CD14-positive monocyte (primary cell): Measurements from ENCODE around the gene EPYC. TPM values are rescaled to one million over a fixed set of nuclear protein-coding genes. Genes with fewer than 3 reads are reported as not detected.

Source experiments
- DNase-seq, 3 donors: peaks; one replicate each; pipeline ENCODE4 v3.0.0-alpha.2; 2011 to 2022
- H2AFZ ChIP-seq: 2 replicates; pipeline ENCODE4 v1.6.0; 2012; ENCODE audit warnings: mild to moderate bottlenecking, low read depth, low read length, inconsistent platforms; ENCODE audit not compliant: insufficient read depth, poor library complexity, severe bottlenecking
- H3K27ac ChIP-seq, 2 donors: 1 replicate in 1 of 2; 2 replicates in 1 of 2; pipeline ENCODE4 v1.5.1; 2012 to 2013; ENCODE audit warnings: low read length in 2 of 2, control low read depth in 1 of 2, inconsistent platforms in 1 of 2, low read depth in 1 of 2, mild to moderate bottlenecking in 1 of 2
- H3K27me3 ChIP-seq, 2 donors: one replicate each; pipeline versions ENCODE4 v1.6.0 to v1.6.1; 2011 to 2013; ENCODE audit warnings: low read length in 2 of 2; ENCODE audit not compliant: control insufficient read depth in 2 of 2, insufficient read depth in 2 of 2
- H3K36me3 ChIP-seq, 2 donors: replicated peaks in 1 of 2; 1 replicate in 1 of 2; 2 replicates in 1 of 2; pipeline versions ENCODE4 v1.5.1 to v1.6.1; 2012 to 2013; ENCODE audit warnings: low read length in 2 of 2, control low read depth in 1 of 2, inconsistent platforms in 1 of 2, mild to moderate bottlenecking in 1 of 2; ENCODE audit not compliant: insufficient read depth in 2 of 2, control insufficient read depth in 1 of 2
- H3K4me1 ChIP-seq, 2 donors: 1 replicate in 1 of 2; 2 replicates in 1 of 2; pipeline versions ENCODE4 v1.5.1 to v1.6.1; 2012 to 2013; ENCODE audit warnings: low read length in 2 of 2, control low read depth in 1 of 2, inconsistent platforms in 1 of 2, mild to moderate bottlenecking in 1 of 2, moderate library complexity in 1 of 2; ENCODE audit not compliant: insufficient read depth in 2 of 2, control insufficient read depth in 1 of 2
- H3K4me2 ChIP-seq: replicated peaks from 2 replicates; pipeline ENCODE3; 2012; ENCODE audit warnings: low read length, moderate library complexity, mild to moderate bottlenecking; ENCODE audit not compliant: poor library complexity, severe bottlenecking; ENCODE audit errors: extremely low read depth
- H3K4me3 ChIP-seq, 3 experiments: fragments of 200-600 bp in 1 of 3; sonication (generic) in 1 of 3; replicated peaks in 1 of 3; 1 replicate in 2 of 3; 2 replicates in 1 of 3; pipeline ENCODE4 v1.5.1; 2011 to 2013; ENCODE audit warnings: low read length in 3 of 3, mild to moderate bottlenecking in 3 of 3, control low read depth in 2 of 3, low read depth in 2 of 3, inconsistent platforms in 1 of 3, moderate library complexity in 1 of 3
- H3K79me2 ChIP-seq: 2 replicates; pipeline ENCODE4 v1.6.0; 2012; ENCODE audit warnings: mild to moderate bottlenecking, control low read depth, inconsistent platforms, low read length, moderate library complexity; ENCODE audit not compliant: insufficient read depth
- H3K9ac ChIP-seq: 2 replicates; pipeline ENCODE4 v1.6.0; 2017; ENCODE audit warnings: low read length, mild to moderate bottlenecking; ENCODE audit not compliant: insufficient read depth, poor library complexity, severe bottlenecking
- H3K9me3 ChIP-seq, 2 donors: replicated peaks in 1 of 2; 1 replicate in 1 of 2; 2 replicates in 1 of 2; pipeline versions ENCODE4 v1.5.1 to v1.6.1; 2012 to 2013; ENCODE audit warnings: low read length in 2 of 2, control low read depth in 1 of 2; ENCODE audit not compliant: control insufficient read depth in 1 of 2, insufficient read depth in 1 of 2
- H4K20me1 ChIP-seq: 2 replicates; pipeline ENCODE4 v1.6.0; 2012; ENCODE audit warnings: mild to moderate bottlenecking, low read length, control low read depth, moderate library complexity; ENCODE audit not compliant: insufficient read depth
- H3K27ac Mint-ChIP-seq, 7 donors: one replicate each; pipeline ENCODE4 v1.8.0; 2020; ENCODE audit warnings: mild to moderate bottlenecking in 7 of 7, mixed read lengths in 7 of 7, moderate library complexity in 6 of 7, inconsistent platforms in 2 of 7
- H3K27me3 Mint-ChIP-seq, 3 donors: one replicate each; pipeline ENCODE4 v1.8.0; 2021 to 2022; ENCODE audit warnings: low read depth in 3 of 3, mild to moderate bottlenecking in 3 of 3, mixed read lengths in 3 of 3, moderate library complexity in 3 of 3, inconsistent platforms in 1 of 3
- H3K36me3 Mint-ChIP-seq, 2 donors: one replicate each; pipeline ENCODE4 v1.8.0; 2020; ENCODE audit warnings: mixed read lengths in 2 of 2, inconsistent platforms in 1 of 2, mild to moderate bottlenecking in 1 of 2
- H3K4me1 Mint-ChIP-seq: one replicate; pipeline ENCODE4 v1.8.0; 2020; ENCODE audit warnings: mild to moderate bottlenecking, mixed read lengths
- H3K4me3 Mint-ChIP-seq, 2 donors: one replicate each; pipeline ENCODE4 v1.8.0; 2020; ENCODE audit warnings: mild to moderate bottlenecking in 2 of 2, mixed read lengths in 2 of 2, moderate library complexity in 1 of 2
- H3K9me3 Mint-ChIP-seq, 7 donors: one replicate each; pipeline ENCODE4 v1.8.0; 2020 to 2022; ENCODE audit warnings: mixed read lengths in 7 of 7, mild to moderate bottlenecking in 6 of 7, moderate library complexity in 6 of 7, inconsistent platforms in 2 of 7
- WGBS: methylation state at CpG from one replicate; pipeline ENCODE4 v1.1.5; 2013; ENCODE audit warnings: missing lambda C conversion rate; ENCODE audit not compliant: insufficient coverage; 5-methylcytosine and 5-hydroxymethylcytosine counted together
- intact Hi-C, 2 donors: fragments of 100-400 bp; cut with micrococcal nuclease; formaldehyde crosslinking; loops; one replicate each; pipeline versions ENCODE4 v1.15.0 to v1.15.1; 2023
- polyA plus RNA-seq, 3 donors: library from polyadenylated mRNA; depleted of rRNA in 1 of 3; unstranded in 2 of 3; stranded (reverse) in 1 of 3; fragments of 300-500 nt in 2 of 3; fragments of >200 nt in 1 of 3; fragmentation: Illumina TruSeq in 2 of 3; gene quantifications; 1 replicate in 2 of 3; 2 replicates in 1 of 3; pipeline ENCODE4 v1.2.3, GENCODE V29; 2012 to 2021
- TF ChIP-seq, protein P1 (sequence below): fragments of 200-600 bp; IDR thresholded peaks from one replicate; pipeline ENCODE4 v1.8.0; 2022; ENCODE audit warnings: antibody characterized with exemption, mild to moderate bottlenecking

The EPYC gene
- polyA plus RNA-seq, 3 donors: not detected

DNA sequence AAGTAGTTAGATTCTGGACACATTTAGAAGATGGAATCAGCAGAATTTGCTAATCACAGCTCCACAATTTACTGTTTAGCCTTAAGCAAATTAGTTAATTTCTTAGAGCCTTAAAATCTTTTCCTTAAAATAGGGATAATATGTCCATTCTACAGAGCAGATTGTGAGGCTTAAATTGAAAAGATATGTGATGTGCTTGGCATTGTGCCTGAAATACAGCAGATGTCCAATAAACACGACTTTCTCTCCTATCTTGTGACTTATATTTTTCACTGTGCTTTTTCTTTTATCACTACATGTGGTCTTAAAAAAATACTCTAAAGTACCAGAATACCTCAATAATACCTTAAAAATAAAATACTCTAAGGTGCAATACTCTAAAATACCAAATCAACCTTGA lies 80.4 kb downstream of the EPYC start:
- DNase-seq: no peak

DNA sequence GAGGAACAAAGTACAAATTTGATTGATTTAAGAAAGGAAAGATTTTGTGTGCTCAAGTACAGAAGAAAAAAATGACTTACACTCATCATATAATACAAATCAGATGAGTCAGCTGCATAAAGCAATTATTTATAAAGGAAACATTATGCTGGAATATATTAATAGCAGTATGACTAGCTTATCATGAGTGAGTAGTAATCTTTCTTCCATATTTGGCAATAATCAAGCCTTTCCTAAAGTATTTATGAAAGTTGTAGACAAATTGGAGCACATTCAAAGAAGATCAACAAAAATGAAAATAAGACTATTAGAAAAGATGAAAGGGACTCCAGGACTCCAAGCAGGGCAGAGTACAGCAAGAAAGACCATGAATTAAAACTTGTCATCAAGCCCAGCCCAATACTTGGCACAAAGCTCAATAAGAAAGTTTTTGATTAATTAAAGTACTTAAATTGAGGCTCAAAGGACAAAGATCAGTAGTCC lies 82.6 kb downstream of the EPYC start:
- Histone ChIP-seq H3K79me2 (no peaks in the 10 kb centered on the region), H2AFZ (no peak overlapping the region), H3K4me3 (no peak overlapping the region), H3K27ac (no peak overlapping the region), H3K9me3 (no peaks in the 10 kb centered on the region), H3K4me2 (no peak overlapping the region), H3K36me3 (no peaks in the 10 kb centered on the region), H4K20me1 (no peaks in the 10 kb centered on the region), H3K4me1 (no peaks in the 10 kb centered on the region), H3K9ac (no peak overlapping the region), H3K27me3 (no peaks in the 10 kb centered on the region)
- no peaks in the 10 kb centered on the region for H3K36me3 Mint-ChIP-seq
- peaks cover 0 to 5% (median 0%) of the 10 kb centered on the region in 7 donors for H3K9me3 Mint-ChIP-seq
- TF ChIP-seq, protein P1, sequence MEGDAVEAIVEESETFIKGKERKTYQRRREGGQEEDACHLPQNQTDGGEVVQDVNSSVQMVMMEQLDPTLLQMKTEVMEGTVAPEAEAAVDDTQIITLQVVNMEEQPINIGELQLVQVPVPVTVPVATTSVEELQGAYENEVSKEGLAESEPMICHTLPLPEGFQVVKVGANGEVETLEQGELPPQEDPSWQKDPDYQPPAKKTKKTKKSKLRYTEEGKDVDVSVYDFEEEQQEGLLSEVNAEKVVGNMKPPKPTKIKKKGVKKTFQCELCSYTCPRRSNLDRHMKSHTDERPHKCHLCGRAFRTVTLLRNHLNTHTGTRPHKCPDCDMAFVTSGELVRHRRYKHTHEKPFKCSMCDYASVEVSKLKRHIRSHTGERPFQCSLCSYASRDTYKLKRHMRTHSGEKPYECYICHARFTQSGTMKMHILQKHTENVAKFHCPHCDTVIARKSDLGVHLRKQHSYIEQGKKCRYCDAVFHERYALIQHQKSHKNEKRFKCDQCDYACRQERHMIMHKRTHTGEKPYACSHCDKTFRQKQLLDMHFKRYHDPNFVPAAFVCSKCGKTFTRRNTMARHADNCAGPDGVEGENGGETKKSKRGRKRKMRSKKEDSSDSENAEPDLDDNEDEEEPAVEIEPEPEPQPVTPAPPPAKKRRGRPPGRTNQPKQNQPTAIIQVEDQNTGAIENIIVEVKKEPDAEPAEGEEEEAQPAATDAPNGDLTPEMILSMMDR: no peak
- no peaks in the 10 kb centered on the region for H3K27me3 Mint-ChIP-seq
- no peaks in the 10 kb centered on the region for H3K4me1 Mint-ChIP-seq
- intact Hi-C loops: no loop called here
- H3K4me3 Mint-ChIP-seq: no peak overlapping the region
- no peak overlapping the region for H3K27ac Mint-ChIP-seq
- no peak for DNase-seq

More for the DNA sequence above, 80.4 kb downstream of the EPYC start:
- H3K9ac ChIP-seq: no peak overlapping the region
- H3K27me3 Mint-ChIP-seq: peaks cover 0 to 1% (median 0%) of the 10 kb centered on the region in 3 donors
- WGBS: no CpG with 5 or more reads among the region's 1 CpG
- H3K9me3 Mint-ChIP-seq: peaks cover 2 to 10% (median 5%) of the 10 kb centered on the region in 7 donors
- H2AFZ ChIP-seq: no peak overlapping the region
- H3K27ac ChIP-seq: no peak overlapping the region
- no peaks in the 10 kb centered on the region for H3K4me1 ChIP-seq
- no peaks in the 10 kb centered on the region for H3K27me3 ChIP-seq
- no peaks in the 10 kb centered on the region for H3K36me3 Mint-ChIP-seq
- H3K4me3 Mint-ChIP-seq: no peak overlapping the region
- H3K4me1 Mint-ChIP-seq: no peaks in the 10 kb centered on the region
- no peaks in the 10 kb centered on the region for H3K36me3 ChIP-seq
- H3K4me2 ChIP-seq: no peak overlapping the region
- peaks cover 0 to 1% of the 10 kb centered on the region in 2 donors for H3K9me3 ChIP-seq
- TF ChIP-seq, protein P1: no peak
- H3K4me3 ChIP-seq: no peak overlapping the region
- H3K27ac Mint-ChIP-seq: no peak overlapping the region
- H3K79me2 ChIP-seq: no peaks in the 10 kb centered on the region
- no peaks in the 10 kb centered on the region for H4K20me1 ChIP-seq
- intact Hi-C loops: no loop called here
